Mesenchymal stem cell (in vitro differentiated cells and primary cell): ENCODE results near the gene INPP5A.

Source experiments
- DNase-seq: peaks from one replicate; pipeline ENCODE4 v3.0.0-alpha.2; 2013
- H2AFZ ChIP-seq: one replicate; pipeline ENCODE4 v1.6.1; 2013; ENCODE audit warnings: low read depth, mild to moderate bottlenecking, control low read depth, inconsistent platforms, low read length, moderate library complexity
- H2AK5ac ChIP-seq: 2 replicates; pipeline ENCODE4 v1.6.1; 2013; ENCODE audit warnings: low read length, moderate library complexity, mild to moderate bottlenecking, inconsistent platforms; ENCODE audit not compliant: severe bottlenecking
- H2BK120ac ChIP-seq: one replicate; pipeline ENCODE4 v1.6.1; 2013; ENCODE audit warnings: low read depth, mild to moderate bottlenecking, inconsistent platforms, low read length, moderate library complexity
- H2BK12ac ChIP-seq, 2 experiments: one replicate each; pipeline ENCODE4 v1.6.1; 2013; ENCODE audit warnings: inconsistent platforms in 2 of 2, low read length in 2 of 2, mild to moderate bottlenecking in 2 of 2, moderate library complexity in 2 of 2, control low read depth in 1 of 2
- H2BK15ac ChIP-seq: one replicate; pipeline ENCODE4 v1.6.1; 2013; ENCODE audit warnings: mild to moderate bottlenecking, low read depth, inconsistent platforms; ENCODE audit not compliant: poor library complexity, severe bottlenecking
- H2BK5ac ChIP-seq: 2 replicates; pipeline ENCODE4 v1.6.1; 2013; ENCODE audit warnings: low read depth, mild to moderate bottlenecking, low read length, control low read depth, inconsistent platforms; ENCODE audit not compliant: poor library complexity, severe bottlenecking
- H3K14ac ChIP-seq, 2 experiments: one replicate each; pipeline ENCODE4 v1.6.1; 2013; ENCODE audit warnings: inconsistent platforms in 2 of 2, low read length in 2 of 2, control low read depth in 1 of 2, mild to moderate bottlenecking in 1 of 2, moderate library complexity in 1 of 2
- H3K18ac ChIP-seq, 2 experiments: one replicate each; pipeline ENCODE4 v1.6.1; 2013; ENCODE audit warnings: inconsistent platforms in 2 of 2, low read length in 2 of 2, control low read depth in 1 of 2, low read depth in 1 of 2, mild to moderate bottlenecking in 1 of 2
- H3K23ac ChIP-seq, 2 experiments: one replicate each; pipeline ENCODE4 v1.6.1; 2013; ENCODE audit warnings: inconsistent platforms in 2 of 2, low read length in 2 of 2, mild to moderate bottlenecking in 2 of 2, moderate library complexity in 2 of 2, control low read depth in 1 of 2
- H3K27ac ChIP-seq: 2 replicates; pipeline ENCODE4 v1.5.1; 2013; ENCODE audit warnings: mild to moderate bottlenecking, moderate library complexity, low read length, control low read depth, inconsistent platforms; ENCODE audit not compliant: poor library complexity, severe bottlenecking
- H3K27me3 ChIP-seq, 2 experiments: 2 replicates each; pipeline versions ENCODE4 v1.6.1 to v1.7.0; 2013; ENCODE audit warnings: low read length in 2 of 2, mild to moderate bottlenecking in 2 of 2, moderate library complexity in 2 of 2, control low read depth in 1 of 2, inconsistent platforms in 1 of 2; ENCODE audit not compliant: control insufficient read depth in 1 of 2, insufficient read depth in 1 of 2
- H3K36me3 ChIP-seq, 2 experiments: 2 replicates each; pipeline versions ENCODE4 v1.6.1 to v1.7.0; 2013; ENCODE audit warnings: low read length in 2 of 2, control low read depth in 1 of 2, inconsistent platforms in 1 of 2, low read depth in 1 of 2, mild to moderate bottlenecking in 1 of 2; ENCODE audit not compliant: insufficient read depth in 2 of 2, control insufficient read depth in 1 of 2
- H3K4ac ChIP-seq, 2 experiments: one replicate each; pipeline ENCODE4 v1.6.1; 2013; ENCODE audit warnings: inconsistent platforms in 2 of 2, low read length in 2 of 2, mild to moderate bottlenecking in 2 of 2, moderate library complexity in 2 of 2, control low read depth in 1 of 2, low read depth in 1 of 2
- H3K4me1 ChIP-seq: 2 replicates; pipeline ENCODE4 v1.6.1; 2013; ENCODE audit warnings: low read depth, low read length, control low read depth; ENCODE audit not compliant: control insufficient read depth, insufficient read depth
- H3K4me2 ChIP-seq: 2 replicates; pipeline ENCODE4 v1.6.1; 2013; ENCODE audit warnings: low read length, mild to moderate bottlenecking, inconsistent platforms; ENCODE audit not compliant: poor library complexity, severe bottlenecking
- H3K4me3 ChIP-seq, 2 experiments: 2 replicates each; pipeline versions ENCODE4 v1.5.1 to v1.7.0; 2013; ENCODE audit warnings: low read length in 2 of 2, mild to moderate bottlenecking in 2 of 2, control low read depth in 1 of 2, low read depth in 1 of 2; ENCODE audit not compliant: insufficient read depth in 1 of 2
- H3K79me1 ChIP-seq: replicated peaks from 2 replicates; pipeline ENCODE4 v1.6.1; 2013; ENCODE audit warnings: mild to moderate bottlenecking, control low read depth, low read length, inconsistent platforms; ENCODE audit not compliant: poor library complexity, severe bottlenecking
- H3K9ac ChIP-seq: 2 replicates; pipeline ENCODE4 v1.7.0; 2013; ENCODE audit warnings: mild to moderate bottlenecking, low read length, moderate library complexity
- H3K9me3 ChIP-seq: 2 replicates; pipeline ENCODE4 v1.7.0; 2013; ENCODE audit warnings: mild to moderate bottlenecking, low read length; ENCODE audit not compliant: control insufficient read depth
- H4K8ac ChIP-seq: one replicate; pipeline ENCODE4 v1.6.1; 2013; ENCODE audit warnings: inconsistent platforms, mild to moderate bottlenecking, low read length, moderate library complexity
- H4K91ac ChIP-seq: one replicate; pipeline ENCODE4 v1.6.1; 2013; ENCODE audit warnings: mild to moderate bottlenecking, low read length, inconsistent platforms
- WGBS: methylation state at CpG from one replicate; pipeline ENCODE4 v1.1.7; 2013; ENCODE audit warnings: mixed read lengths; 5-methylcytosine and 5-hydroxymethylcytosine counted together

Gene INPP5A

GRCh38 chr10:132560241-132560731, 22.7 kb downstream of the INPP5A start:
- peaks cover 5 to 15% of the 10 kb centered on the region in 2 experiments for H3K36me3 ChIP-seq
- 87% methylated on average over 10 of the region's 10 CpGs for WGBS
- H3K4me1 ChIP-seq: peaks cover 6% of the 10 kb centered on the region
- DNase-seq: no peak
- no peak overlapping the region for H3K4me2 ChIP-seq
- H3K9me3 ChIP-seq: no peaks in the 10 kb centered on the region
- peaks cover 71% of the 10 kb centered on the region for H3K79me1 ChIP-seq
- no peak overlapping the region for H2AK5ac ChIP-seq
- no peak overlapping the region for H2BK120ac ChIP-seq
- H2AFZ ChIP-seq: no peak overlapping the region
- H3K9ac ChIP-seq: no peak overlapping the region
- H3K14ac ChIP-seq: no peak overlapping the region
- no peak overlapping the region for H3K4me3 ChIP-seq
- H2BK5ac ChIP-seq: no peak overlapping the region
- no peak overlapping the region for H3K27ac ChIP-seq
- H2BK15ac ChIP-seq: no peak overlapping the region
- no peak overlapping the region for H3K4ac ChIP-seq
- no peak overlapping the region for H3K18ac ChIP-seq
- H3K27me3 ChIP-seq: no peaks in the 10 kb centered on the region
- no peak overlapping the region for H4K8ac ChIP-seq
- H3K23ac ChIP-seq: no peak overlapping the region
- H4K91ac ChIP-seq: no peak overlapping the region
- H2BK12ac ChIP-seq: no peak overlapping the region

DNA sequence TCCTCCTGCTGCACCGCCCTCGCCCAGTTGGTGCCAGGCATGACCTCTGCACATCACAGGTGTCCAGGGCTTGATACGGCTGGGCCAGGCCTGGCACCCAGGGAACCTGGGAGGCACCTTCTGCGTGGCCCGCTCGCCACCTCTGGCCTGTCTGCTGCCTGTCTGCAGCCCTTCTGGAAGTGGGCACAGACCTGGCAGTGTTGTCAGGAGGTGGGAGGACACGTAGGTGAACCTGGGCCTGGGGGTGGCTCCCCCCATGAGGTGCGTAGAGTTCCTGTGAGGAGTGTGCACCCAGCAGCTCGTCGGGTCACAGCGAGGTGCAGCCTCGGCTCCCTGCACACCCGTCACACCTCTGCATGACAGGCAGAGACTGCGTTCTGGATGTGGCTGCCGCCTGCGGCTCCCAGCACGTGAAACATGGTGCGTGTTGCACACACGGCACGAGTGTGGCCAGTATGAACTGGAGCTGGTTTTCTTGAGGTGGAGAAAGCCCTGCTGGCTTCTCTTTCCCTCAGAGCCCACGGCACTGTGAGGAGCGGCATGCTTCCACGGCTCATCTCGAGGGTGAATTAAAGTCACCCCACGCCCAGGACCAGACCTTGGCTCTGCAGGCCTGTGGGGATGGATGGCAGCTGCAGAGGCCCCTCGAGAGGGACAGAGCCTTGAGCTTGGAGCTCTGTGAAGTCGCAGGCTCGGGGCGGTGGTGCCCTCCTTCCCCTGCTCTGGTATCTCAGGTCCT, 24.8 kb downstream of the INPP5A start:
- DNase-seq: no peak
- Histone ChIP-seq H3K4ac (no peak overlapping the region), H3K4me3 (no peak overlapping the region), H2BK15ac (no peak overlapping the region), H3K9ac (no peak overlapping the region), H3K18ac (no peak overlapping the region), H2BK5ac (no peak overlapping the region), H3K23ac (no peak overlapping the region), H2AFZ (no peak overlapping the region), H3K14ac (peak overlapping the region in 1 of 2 experiments; percentile 9), H2BK120ac (no peak overlapping the region), H3K9me3 (no peaks in the 10 kb centered on the region), H4K8ac (peak overlapping the region; percentile 39), H3K27me3 (no peaks in the 10 kb centered on the region), H3K4me1 (peaks cover 6% of the 10 kb centered on the region), H2AK5ac (no peak overlapping the region), H3K27ac (no peak overlapping the region), H2BK12ac (no peak overlapping the region), H3K4me2 (no peak overlapping the region), H3K79me1 (peaks cover 65% of the 10 kb centered on the region), H3K36me3 (peaks cover 0 to 15% of the 10 kb centered on the region in 2 experiments), H4K91ac (peak overlapping the region; percentile 16)
- 97% methylated on average over 29 of the region's 29 CpGs for WGBS

GRCh38 chr10:132562916-132563456, 25.4 kb downstream of the INPP5A start:
- Histone ChIP-seq H2BK120ac (no peak overlapping the region), H3K9me3 (no peaks in the 10 kb centered on the region), H3K27ac (no peak overlapping the region), H3K36me3 (peaks cover 0 to 15% of the 10 kb centered on the region in 2 experiments), H2BK15ac (no peak overlapping the region), H4K8ac (peak overlapping the region; percentile 39), H2BK5ac (no peak overlapping the region), H3K4me1 (peaks cover 6% of the 10 kb centered on the region), H2BK12ac (no peak overlapping the region), H3K18ac (no peak overlapping the region), H4K91ac (peak overlapping the region; percentile 16), H3K4me2 (no peak overlapping the region), H3K23ac (no peak overlapping the region), H3K27me3 (no peaks in the 10 kb centered on the region), H3K4ac (no peak overlapping the region), H3K4me3 (no peak overlapping the region), H3K14ac (no peak overlapping the region), H2AK5ac (no peak overlapping the region), H3K79me1 (peaks cover 61% of the 10 kb centered on the region), H2AFZ (no peak overlapping the region), H3K9ac (no peak overlapping the region)
- 88% methylated on average over 13 of the region's 14 CpGs for WGBS
- no peak for DNase-seq

DNA sequence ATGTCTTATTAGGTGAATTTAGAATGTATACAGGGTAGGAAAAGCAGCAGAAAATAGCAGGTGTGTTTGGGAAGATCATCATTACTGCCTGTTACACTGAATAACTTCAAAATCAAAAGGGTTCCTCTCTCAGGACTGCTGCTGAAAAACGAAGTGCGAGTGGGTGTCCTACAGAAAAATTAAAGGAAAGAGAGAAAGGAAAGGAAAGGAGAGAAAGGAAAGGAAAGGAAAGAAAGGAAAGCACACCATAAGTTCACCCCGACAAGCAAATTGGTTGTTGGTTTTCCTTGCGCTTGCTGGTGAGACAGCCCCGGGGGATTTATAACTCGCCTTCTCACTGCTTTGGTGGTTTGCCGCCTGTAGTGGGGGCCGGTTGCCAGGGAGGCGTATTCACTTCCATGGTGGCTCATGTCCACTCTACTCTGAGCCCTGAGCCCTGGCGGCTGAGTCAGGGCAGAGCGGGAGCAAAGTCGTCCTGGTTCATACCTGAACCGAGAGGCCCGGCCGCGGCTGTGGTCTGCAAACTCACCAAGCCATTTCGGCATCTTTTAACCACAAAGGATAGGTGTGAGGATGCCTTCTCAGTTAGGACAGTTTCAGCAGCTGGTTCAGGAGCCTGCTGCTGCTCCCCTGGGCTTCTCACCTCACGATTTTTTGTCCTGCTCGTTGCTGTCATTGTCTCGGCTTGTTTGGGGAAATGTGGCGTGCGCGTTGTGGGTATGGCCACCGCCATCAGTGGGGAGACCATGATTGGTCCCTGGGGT, 26.1 kb downstream of the INPP5A start:
- no peak for DNase-seq
- no peaks in the 10 kb centered on the region for H3K27me3 ChIP-seq
- 94% methylated on average over 24 of the region's 24 CpGs for WGBS

More for the DNA sequence above, 26.1 kb downstream of the INPP5A start:
- Histone ChIP-seq H4K91ac (no peak overlapping the region), H2AFZ (no peak overlapping the region), H2BK120ac (no peak overlapping the region), H3K4me3 (no peak overlapping the region), H3K14ac (no peak overlapping the region), H3K18ac (no peak overlapping the region), H2BK15ac (no peak overlapping the region), H3K4me1 (peaks cover 6% of the 10 kb centered on the region), H3K23ac (no peak overlapping the region), H3K9me3 (no peaks in the 10 kb centered on the region), H3K79me1 (peaks cover 57% of the 10 kb centered on the region), H3K9ac (no peak overlapping the region), H3K36me3 (peaks cover 0 to 14% of the 10 kb centered on the region in 2 experiments), H3K27ac (no peak overlapping the region), H3K4ac (no peak overlapping the region), H3K4me2 (no peak overlapping the region), H2AK5ac (no peak overlapping the region), H2BK12ac (no peak overlapping the region), H4K8ac (no peak overlapping the region), H2BK5ac (no peak overlapping the region)
